Esophagus squamous epithelium (tissue), 5 donors: ENCODE data around the gene GBP6. TPM values are rescaled to one million over a fixed set of nuclear protein-coding genes. Genes with fewer than 3 reads are reported as not detected.
A peak's percentile ranks its signal among the peaks of the same experiment; 100 is the strongest.

Experiments used
- DNase-seq: peaks from one replicate; lab custom pipeline; 2025; lab: John Stamatoyannopoulos, UW
- H3K27ac ChIP-seq, 4 donors: fragments of 200-600 bp; sonication (generic); one replicate each; pipeline ENCODE4 v1.5.1; 2016 to 2019; ENCODE audit warnings: mild to moderate bottlenecking in 1 of 4
- H3K27me3 ChIP-seq, 4 donors: fragments of 200-600 bp; sonication (generic); 1 replicate in 3 of 4; 2 replicates in 1 of 4; pipeline versions ENCODE4 v1.5.1 to v1.6.0; 2017 to 2021; ENCODE audit warnings: antibody characterized with exemption in 1 of 4
- H3K36me3 ChIP-seq, 3 donors: fragments of 200-600 bp; sonication (generic); one replicate each; pipeline ENCODE4 v1.5.1; 2016 to 2019
- H3K4me1 ChIP-seq, 3 donors: fragments of 200-600 bp; sonication (generic); one replicate each; pipeline ENCODE4 v1.5.1; 2017 to 2019
- H3K4me3 ChIP-seq, 4 donors: fragments of 200-600 bp; sonication (generic); 1 replicate in 3 of 4; 2 replicates in 1 of 4; pipeline ENCODE4 v1.5.1; 2016 to 2019; ENCODE audit warnings: mild to moderate bottlenecking in 2 of 4, moderate library complexity in 1 of 4
- H3K9me3 ChIP-seq, 3 donors: fragments of 200-600 bp; sonication (generic); one replicate each; pipeline ENCODE4 v1.5.1; 2016 to 2019
- POLR2A ChIP-seq, 4 donors: fragments of 450-650 bp; IDR thresholded peaks; one replicate each; pipeline ENCODE4 v1.6.1; 2017; ENCODE audit warnings: antibody characterized with exemption in 4 of 4, mild to moderate bottlenecking in 4 of 4, moderate library complexity in 3 of 4
- WGBS, 2 donors: methylation state at CpG; one replicate each; pipeline ENCODE4 v1.1.5; 2018; 5-methylcytosine and 5-hydroxymethylcytosine counted together
- intact Hi-C: fragments of 100-400 bp; cut with DNase I; formaldehyde crosslinking; loops from one replicate; pipeline ENCODE4 v1.15.0; 2022
- total RNA-seq, 4 donors: library from RNA; depleted of rRNA; stranded (reverse); fragments of >200 nt; gene quantifications; one replicate each; pipeline ENCODE4 v1.1.0, GENCODE V29; 2016
- TF ChIP-seq, protein P1 (sequence below), 6 experiments: fragments of 450-650 bp in 4 of 6; fragments of 200-600 bp in 2 of 6; sonication (generic) in 2 of 6; IDR thresholded peaks; one replicate each; pipeline ENCODE4 v1.5.1; 2016 to 2019; ENCODE audit warnings: antibody characterized with exemption in 6 of 6, mild to moderate bottlenecking in 4 of 6, moderate library complexity in 4 of 6
- donor health status: DM: yes; HTN: yes; CAD: no.

GBP6 gene
- total RNA-seq, 4 donors from 2014 or later, result 419 to 894 (median 477) TPM

DNA sequence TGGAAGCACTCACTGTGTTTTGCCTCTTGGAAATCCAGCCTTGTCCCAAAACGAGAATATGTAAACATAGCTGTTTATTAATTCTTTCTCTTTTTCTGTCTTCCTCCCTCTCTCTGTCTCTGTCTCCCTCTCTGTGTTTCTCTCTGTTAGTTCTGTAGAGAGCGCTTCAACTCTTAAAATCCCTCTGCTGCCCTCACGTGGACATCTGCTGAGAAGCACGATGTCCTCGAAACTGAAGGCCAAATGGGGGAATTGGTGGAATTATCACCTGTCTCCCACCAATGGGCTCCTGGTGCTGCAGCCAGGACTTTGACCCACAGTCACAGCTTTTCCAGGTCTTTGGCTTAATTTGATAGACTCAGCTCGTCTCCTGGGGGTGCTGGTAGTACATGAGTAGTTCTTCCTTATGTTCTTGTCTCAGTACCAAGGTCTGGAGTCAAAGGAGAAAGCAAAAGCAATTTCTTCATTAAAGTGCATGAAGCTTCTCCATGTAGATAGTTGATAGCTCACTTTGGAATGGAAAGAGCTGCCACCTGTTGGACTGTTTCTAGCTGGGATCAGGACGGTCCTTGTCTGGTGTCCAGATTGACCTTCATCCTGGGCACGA is 5.5 kb upstream of the GBP6 start:
- Histone ChIP-seq H3K36me3 (no peaks in the 10 kb centered on the region), H3K4me3 (no peak overlapping the region), H3K9me3 (no peaks in the 10 kb centered on the region), H3K4me1 (peaks cover 0 to 37% (median 12%) of the 10 kb centered on the region in 3 donors), H3K27ac (no peak overlapping the region), H3K27me3 (no peaks in the 10 kb centered on the region)
- intact Hi-C loops, result loop anchor here (5.0 kb wide), 1 partner anchor 356 kb away; no protein-coding TSS in a partner anchor
- TF ChIP-seq, protein P1, sequence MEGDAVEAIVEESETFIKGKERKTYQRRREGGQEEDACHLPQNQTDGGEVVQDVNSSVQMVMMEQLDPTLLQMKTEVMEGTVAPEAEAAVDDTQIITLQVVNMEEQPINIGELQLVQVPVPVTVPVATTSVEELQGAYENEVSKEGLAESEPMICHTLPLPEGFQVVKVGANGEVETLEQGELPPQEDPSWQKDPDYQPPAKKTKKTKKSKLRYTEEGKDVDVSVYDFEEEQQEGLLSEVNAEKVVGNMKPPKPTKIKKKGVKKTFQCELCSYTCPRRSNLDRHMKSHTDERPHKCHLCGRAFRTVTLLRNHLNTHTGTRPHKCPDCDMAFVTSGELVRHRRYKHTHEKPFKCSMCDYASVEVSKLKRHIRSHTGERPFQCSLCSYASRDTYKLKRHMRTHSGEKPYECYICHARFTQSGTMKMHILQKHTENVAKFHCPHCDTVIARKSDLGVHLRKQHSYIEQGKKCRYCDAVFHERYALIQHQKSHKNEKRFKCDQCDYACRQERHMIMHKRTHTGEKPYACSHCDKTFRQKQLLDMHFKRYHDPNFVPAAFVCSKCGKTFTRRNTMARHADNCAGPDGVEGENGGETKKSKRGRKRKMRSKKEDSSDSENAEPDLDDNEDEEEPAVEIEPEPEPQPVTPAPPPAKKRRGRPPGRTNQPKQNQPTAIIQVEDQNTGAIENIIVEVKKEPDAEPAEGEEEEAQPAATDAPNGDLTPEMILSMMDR (IDR thresholded peaks at IDR 0.05), result peak; percentile 70 to 87 (median 83)
- TF ChIP-seq POLR2A (IDR thresholded peaks at IDR 0.05), result no peak
- WGBS, 2 donors, result 6 to 23% methylated on average over 7 of the region's 8 CpGs
- peak; percentile 2 for DNase-seq

DNA sequence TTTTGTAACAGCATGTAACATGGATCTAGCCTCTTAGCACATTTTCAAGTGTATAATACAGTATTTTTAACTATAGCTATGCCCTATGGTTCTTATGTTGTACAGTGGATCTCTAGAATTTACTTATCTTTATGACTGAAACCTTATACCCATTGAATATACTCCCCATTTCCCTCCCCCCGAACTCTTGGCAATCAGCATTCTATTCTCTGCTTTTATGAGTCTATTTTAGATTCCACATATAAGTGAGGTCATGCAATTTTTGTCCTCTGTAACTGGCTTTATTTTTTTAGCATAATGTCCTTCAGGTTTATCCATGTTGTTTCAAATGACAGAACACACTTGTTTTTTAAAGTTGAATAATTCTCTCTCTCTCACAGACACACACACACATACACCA is 3.1 kb upstream of the GBP6 start:
- H3K27me3 ChIP-seq, result no peaks in the 10 kb centered on the region
- no peak for DNase-seq
- intact Hi-C loops, result loop anchor here (5.0 kb wide), 1 partner anchor 92 kb away; no protein-coding TSS in a partner anchor
- peak overlapping the region in 1 of 4 donors; percentile 92 for H3K27ac ChIP-seq
- H3K4me1 ChIP-seq, result peaks cover 0 to 40% (median 12%) of the 10 kb centered on the region in 3 donors
- H3K9me3 ChIP-seq, result no peaks in the 10 kb centered on the region
- WGBS, 2 donors, result 70 to 84% methylated on average over 1 of the region's 1 CpG
- H3K36me3 ChIP-seq, result no peaks in the 10 kb centered on the region
- H3K4me3 ChIP-seq, result no peak overlapping the region
- no peak for TF ChIP-seq POLR2A (IDR thresholded peaks at IDR 0.05)
- TF ChIP-seq, protein P1 (IDR thresholded peaks at IDR 0.05), result no peak

DNA sequence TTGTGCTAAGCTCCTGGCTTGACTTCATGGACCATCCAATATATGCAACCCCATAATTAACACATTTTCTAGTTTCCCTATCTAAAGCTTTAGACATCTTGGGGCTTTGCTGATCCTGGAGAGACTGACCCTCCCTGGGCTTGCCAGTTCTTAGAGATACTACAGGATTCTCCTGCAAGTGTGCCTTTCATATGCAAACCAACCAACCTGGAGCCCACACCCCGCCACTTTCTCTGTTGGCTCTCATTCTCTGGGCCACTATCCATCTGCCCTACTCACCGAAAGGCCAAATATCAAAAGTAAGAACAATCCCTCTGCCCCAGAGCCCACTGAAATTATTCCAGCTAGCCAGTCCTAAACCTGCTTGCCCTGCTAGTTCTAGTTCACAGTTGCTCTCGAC is 2.2 kb upstream of the GBP6 start:
- Histone ChIP-seq H3K4me1 (peaks cover 0 to 41% (median 12%) of the 10 kb centered on the region in 3 donors), H3K27me3 (no peaks in the 10 kb centered on the region), H3K27ac (peak overlapping the region; percentile 84 to 92 (median 88)), H3K4me3 (no peak overlapping the region), H3K9me3 (no peaks in the 10 kb centered on the region), H3K36me3 (no peaks in the 10 kb centered on the region)
- TF ChIP-seq, protein P1 (IDR thresholded peaks at IDR 0.05), result no peak
- TF ChIP-seq POLR2A (IDR thresholded peaks at IDR 0.05), result no peak
- WGBS, 2 donors, result 55 to 74% methylated on average over 3 of the region's 3 CpGs
- DNase-seq, result no peak
- intact Hi-C loops, result loop anchor here (5.0 kb wide), 1 partner anchor 91 kb away; no protein-coding TSS in a partner anchor

DNA sequence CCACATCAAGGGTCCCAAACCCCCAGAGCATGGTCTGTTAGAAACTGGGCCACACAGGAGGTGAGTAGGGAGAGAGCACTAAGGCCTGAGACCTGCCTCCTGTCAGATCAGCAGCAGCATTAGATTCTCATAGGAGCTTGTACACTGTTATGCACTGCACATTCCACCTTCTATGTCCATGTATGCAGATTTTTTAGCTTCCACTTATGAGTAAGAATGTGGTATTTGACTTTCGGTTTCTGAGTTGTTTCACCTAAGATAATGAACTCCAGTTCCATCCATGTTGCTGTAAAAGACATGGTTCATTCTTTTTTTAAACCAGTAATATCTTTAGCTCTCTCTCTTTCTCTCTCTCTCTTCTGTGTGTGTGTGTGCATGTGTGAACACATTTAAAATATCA is 663 bp upstream of the GBP6 start:
- 10 to 11% methylated on average over 1 of the region's 1 CpG for WGBS, 2 donors
- peak overlapping the region; percentile 84 to 92 (median 88) for H3K27ac ChIP-seq
- H3K4me1 ChIP-seq, result peaks cover 0 to 47% (median 12%) of the 10 kb centered on the region in 3 donors
- intact Hi-C loops, result loop anchor here (5.0 kb wide), 1 partner anchor 89 kb away; no protein-coding TSS in a partner anchor
- H3K27me3 ChIP-seq, result no peaks in the 10 kb centered on the region
- peaks cover 0 to 6% (median 0%) of the 10 kb centered on the region in 3 donors for H3K36me3 ChIP-seq
- H3K4me3 ChIP-seq, result no peak overlapping the region
- no peak for DNase-seq
- TF ChIP-seq POLR2A (IDR thresholded peaks at IDR 0.05), result no peak
- H3K9me3 ChIP-seq, result no peaks in the 10 kb centered on the region

DNA sequence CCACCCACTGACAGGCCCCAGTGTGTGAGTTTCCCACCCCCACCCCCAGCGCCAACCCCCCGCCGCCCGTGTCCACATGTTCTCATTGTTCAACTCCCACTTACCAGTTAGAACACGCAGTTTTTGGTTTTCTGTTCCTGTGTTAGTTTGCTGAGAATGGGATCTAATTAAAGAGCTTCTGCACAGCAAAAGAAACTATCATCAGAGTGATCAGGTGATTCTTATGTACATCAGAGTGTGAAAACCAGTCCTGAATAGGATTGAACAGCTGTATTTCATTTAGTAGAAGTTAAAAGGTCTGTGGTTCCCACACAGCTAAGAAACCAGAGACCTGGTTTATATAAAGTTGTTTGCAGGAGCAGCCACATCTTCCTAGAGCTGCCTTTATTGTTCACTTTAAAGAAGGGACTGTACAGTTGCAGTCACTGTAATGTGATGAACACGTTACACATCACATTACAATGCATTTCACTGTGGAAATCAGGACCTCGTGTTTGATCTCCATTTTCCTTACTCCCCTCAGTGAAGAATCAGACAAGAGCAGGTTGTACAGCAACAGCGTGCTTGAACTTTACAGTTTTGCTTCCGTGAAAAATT is 1.2 kb downstream of the GBP6 start:
- intact Hi-C loops, result loop anchor here (5.0 kb wide), 1 partner anchor 87 kb away; no protein-coding TSS in a partner anchor
- H3K27ac ChIP-seq, result peak overlapping the region; percentile 76 to 92 (median 86)
- peaks cover 0 to 25% (median 0%) of the 10 kb centered on the region in 3 donors for H3K36me3 ChIP-seq
- peaks cover 0 to 48% (median 12%) of the 10 kb centered on the region in 3 donors for H3K4me1 ChIP-seq
- no peaks in the 10 kb centered on the region for H3K9me3 ChIP-seq
- no peaks in the 10 kb centered on the region for H3K27me3 ChIP-seq
- WGBS, 2 donors, result 42 to 60% methylated on average over 8 of the region's 9 CpGs
- H3K4me3 ChIP-seq, result peak overlapping the region; percentile 38 to 59 (median 54)
- no peak for DNase-seq
- no peak for TF ChIP-seq POLR2A (IDR thresholded peaks at IDR 0.05)
- TF ChIP-seq, protein P1 (IDR thresholded peaks at IDR 0.05), result no peak
